NK-92 (cell line): ENCODE results near the gene TNP2.
"Not testable (repeated sequence)": the region's sequence is repeated elsewhere in the genome, so short reads cannot be mapped to it uniquely, and the experiment has no call there.

Source experiments
- DNase-seq: peaks from one replicate; lab custom pipeline; 2025; ENCODE audit not compliant: unreplicated experiment; lab: John Stamatoyannopoulos, UW

Gene TNP2

DNA sequence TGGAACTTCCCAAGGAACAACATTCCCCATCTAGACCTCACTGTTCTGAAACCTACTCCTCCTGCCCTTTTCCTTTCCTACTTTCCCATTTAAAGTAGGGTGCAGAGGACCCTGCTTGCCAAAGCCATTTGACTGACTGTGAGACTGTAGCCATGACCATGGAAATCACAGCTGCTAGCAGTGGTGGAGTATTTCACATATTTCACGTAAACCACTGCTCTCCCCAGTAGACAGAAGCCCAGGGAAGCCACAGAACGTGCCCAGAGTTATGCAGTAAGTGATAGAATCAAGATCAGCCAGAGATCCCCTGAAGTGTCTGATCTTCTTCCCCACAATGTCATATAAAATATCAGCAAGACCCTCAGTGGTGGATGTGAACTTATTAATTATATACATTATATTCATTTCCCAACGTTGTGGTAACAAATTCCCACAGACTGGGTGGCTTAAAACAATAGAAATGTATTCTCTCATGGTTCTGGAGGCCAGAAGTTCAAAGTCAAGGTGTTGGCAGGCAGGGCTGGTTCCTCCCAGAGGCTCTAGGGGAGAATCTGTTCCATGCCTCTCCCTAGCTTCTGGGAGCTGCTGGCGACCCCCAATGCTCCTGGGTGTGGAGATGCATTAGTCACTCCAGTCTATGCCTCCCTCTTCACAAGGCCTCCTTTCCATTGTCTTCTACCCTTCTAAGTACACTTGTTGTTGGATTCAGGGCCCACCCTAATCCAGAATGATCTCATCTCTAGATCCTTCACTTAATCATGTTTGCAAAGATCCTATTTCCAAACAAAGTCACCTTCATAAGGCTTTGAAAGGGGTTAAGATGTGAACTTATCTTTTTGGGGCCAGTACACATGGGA, 32.7 kb upstream of the TNP2 start:
- no peak for DNase-seq

DNA sequence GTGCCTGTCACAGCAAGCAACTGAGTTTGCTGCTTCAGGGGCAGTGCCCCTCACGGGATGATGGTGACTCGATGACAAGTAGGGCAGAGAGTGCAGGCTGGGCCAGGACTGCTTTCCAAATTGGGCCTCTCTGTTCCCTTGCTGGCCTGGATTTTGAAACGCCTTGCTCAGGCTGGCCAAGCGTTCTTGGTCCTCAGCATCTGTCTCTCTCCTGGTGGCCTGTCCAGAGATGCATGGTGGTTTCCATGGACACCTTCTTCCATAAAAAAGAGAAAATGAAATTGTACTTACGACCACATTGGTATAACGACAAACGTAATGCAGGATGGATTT, 31.4 kb upstream of the TNP2 start:
- no peak for DNase-seq

DNA sequence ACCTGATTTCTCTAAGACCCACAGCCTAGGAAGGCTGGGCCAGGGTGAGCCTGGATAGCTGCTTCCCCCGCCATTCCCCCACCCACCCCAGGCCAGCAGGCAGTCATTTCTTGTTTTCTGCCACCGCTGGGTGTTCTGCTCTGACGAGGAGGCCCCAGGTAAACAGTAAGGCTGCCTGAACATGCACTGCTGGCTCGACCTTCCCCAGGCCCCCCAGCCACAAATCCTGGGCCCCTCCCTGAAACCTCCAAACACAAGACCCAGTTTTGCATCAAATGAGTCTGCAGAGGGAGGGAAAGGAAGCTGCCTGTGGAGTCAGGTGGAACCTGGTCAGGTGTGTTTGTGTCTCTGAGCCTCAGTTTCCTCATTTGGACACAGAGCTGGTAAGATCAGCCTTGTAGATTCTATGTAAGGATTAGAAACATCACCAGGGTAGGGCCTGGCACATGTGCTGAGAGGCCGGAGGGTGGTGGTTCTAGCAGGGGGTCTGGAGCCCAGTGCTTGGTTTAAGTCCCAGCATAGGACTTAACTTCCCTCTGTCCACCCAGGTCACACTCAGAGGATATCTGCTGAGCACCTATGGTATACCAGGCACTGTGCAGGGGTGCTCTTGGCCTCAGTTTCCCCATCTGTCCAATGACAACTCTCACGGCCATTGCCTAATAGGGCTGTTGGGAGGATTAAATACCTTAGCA, 30.9 kb upstream of the TNP2 start:
- no peak for DNase-seq

GRCh38 chr16:11298950-11299547, 29.9 kb upstream of the TNP2 start:
- DNase-seq, result not testable (repeated sequence)

DNA sequence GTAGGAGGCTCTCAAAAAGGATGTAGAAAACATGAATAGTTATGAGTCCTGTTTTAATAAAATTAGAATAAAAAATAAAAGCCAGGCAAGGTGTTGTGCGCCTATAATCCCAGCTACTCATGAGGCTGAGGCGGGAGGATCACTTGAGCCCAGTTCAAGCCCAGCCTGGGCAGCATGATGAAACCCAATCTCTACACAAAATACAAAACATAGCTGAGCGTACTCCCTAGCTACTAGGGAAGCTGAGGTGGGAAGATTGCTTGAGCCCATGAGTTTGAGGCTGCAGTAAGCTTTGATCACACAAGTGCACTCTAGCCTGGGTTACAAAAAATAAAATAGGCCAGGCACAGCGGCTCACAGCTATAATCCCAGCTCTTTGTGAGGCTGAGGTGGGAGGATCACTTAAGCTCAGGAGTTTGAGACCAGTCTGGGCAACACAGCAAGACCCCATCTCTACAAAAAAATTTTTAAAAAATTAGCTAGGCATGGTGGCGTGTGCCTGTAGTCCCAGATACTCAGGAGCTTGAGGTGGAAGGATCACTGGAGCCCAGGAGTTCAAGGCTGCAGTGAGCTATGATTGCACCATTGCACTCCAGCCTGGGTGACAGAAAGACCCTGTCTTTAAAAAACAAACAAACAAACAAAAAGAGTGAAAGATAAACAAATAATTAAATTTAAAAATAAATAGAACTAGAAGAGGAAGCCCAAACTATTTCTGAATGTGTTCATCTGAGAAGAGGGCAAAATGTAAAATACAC, 29.2 kb upstream of the TNP2 start:
- DNase-seq, result no peak

DNA sequence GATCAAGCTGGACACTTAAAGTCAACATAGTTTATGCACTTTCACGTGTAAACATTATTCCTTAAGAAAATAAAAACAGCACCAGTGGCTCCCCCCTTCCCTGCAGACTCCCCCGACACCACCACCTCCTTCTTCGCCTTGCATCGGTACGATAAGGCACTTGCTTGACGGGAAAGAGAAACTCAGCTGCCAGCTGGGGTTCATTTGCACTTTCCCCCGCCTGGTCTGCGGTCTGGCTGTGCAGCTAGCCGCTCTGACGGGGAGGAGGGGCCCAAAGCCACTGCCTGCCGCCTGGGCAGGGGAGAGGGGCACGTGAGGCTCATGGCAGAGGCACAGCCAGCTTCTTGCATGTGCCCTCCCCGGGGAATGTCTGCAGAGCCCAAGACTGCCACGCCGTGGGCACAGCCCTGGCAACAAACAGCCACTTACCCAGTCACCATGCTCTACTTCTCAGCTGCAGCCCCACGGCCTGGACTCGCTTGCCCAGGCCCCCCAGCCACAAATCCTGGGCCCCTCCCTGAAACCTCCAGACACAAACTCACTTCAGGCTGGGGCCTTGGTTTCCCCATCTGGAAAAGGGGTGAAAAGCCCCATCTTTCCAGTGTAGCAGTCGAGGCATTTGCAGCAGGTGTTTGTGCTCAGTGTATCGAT, 28.5 kb upstream of the TNP2 start:
- DNase-seq, result no peak

GRCh38 chr16:11296706-11297491, 27.8 kb upstream of the TNP2 start:
- DNase-seq, result no peak

GRCh38 chr16:11296351-11296705, 27.2 kb upstream of the TNP2 start:
- no peak for DNase-seq

DNA sequence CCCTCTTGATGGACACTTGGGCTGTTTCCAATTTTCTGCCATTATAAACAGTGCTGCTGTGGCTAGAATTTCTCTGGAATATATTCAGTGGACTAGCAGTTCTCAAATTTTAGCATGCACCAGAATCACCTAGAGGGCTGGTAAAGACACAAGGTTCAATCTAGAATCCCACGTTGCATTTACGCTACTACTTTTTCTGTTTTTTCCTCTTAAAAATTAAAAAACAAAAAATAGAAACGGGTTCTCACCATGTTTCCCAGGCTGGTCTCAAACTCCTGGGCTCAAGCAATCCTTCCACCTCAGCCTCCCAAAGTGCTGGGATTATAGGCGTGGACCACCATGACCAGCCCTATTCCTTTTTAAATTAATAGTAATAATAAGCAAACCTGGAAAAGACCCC, 26.5 kb upstream of the TNP2 start:
- no peak for DNase-seq

DNA sequence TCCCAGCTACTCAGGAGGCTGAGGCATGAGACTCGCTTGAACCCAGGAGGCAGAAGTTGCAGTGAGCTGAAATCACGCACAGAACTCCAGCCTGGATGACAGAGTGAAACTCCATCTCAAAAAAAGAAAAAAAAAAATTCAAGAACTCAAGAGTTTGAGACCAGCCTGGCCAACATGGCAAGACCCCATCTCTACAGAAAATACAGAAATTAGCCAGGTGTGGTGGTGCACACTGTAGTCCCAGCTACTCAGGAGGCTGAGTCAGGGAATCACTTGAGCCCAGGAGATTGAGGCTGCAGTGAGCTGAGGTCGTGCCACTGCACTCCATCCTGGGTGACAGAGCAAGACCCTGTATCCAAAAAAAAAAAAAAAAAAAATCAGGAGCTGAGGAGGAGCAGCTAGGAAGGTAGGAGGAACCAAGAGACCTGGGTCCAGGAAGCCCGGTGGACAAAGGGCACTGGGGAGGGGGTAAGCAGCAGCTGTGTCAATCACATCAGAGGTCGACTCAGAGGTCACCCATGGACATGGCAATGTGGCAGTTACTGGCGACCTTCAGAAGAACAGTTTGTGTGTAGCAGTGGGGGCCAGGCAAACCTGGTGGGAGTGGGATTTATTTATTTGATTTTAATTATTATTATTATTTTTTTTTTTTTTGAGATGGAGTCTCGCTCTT, 23.1 kb upstream of the TNP2 start:
- no peak for DNase-seq

GRCh38 chr16:11291091-11291703, 22.1 kb upstream of the TNP2 start:
- DNase-seq, result no peak

GRCh38 chr16:11290102-11290893, 21.2 kb upstream of the TNP2 start:
- no peak for DNase-seq

DNA sequence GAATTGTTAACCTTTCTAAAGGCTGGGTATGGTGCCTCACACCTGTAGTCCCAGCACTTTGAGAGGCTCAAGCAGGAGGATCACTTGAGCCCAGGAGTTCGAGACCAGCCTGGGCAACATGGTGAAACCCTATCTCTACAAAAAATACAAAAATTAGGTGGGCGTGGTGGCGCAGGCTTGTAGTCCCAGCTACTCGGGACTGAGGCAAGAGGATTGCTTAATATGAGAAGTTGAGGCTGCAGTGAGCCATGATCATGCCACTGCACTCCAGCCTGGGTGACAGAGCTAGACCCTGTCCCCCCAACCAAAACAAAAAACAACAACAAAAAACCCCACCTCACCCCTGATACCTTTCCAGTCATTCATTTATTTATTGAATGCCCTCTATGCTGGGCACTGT, 20.6 kb upstream of the TNP2 start:
- DNase-seq, result not testable (repeated sequence)

- DNase-seq, result no peak
Observed at GRCh38 chr16:11289202-11289601, 20.1 kb upstream of the TNP2 start.

DNA sequence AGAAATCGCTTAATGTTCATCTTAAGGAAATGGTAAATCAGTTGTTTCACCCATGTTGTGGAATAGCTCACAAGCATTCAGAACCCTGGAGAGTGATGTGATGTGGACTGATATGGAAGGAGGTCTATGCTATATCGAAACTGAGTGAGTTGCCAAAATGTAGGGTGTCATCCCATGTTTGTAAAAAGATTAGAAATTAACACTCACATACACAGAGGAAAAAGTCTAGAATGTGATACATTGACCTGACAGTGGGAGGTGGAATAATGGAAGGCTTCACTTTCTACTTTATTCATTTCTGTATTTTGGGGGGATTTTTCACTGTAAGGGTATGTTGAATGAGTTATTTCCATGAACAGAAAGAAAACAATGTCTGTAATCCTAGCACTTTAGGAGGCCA, 16.7 kb upstream of the TNP2 start:
- DNase-seq, result no peak

- no peak for DNase-seq
Observed at GRCh38 chr16:11283820-11284248, 14.7 kb upstream of the TNP2 start.

GRCh38 chr16:11280616-11281522, 11.7 kb upstream of the TNP2 start, which contains the start of gene PRM1:
TSS of gene PRM1 (minus strand) at chr16:11281330. CDS start at chr16:11281238, 92 bp downstream.
- DNase-seq, result no peak
